ENCODE data around the gene FRMD4A. TPM values are rescaled to one million over a fixed set of nuclear protein-coding genes. Genes with fewer than 3 reads are reported as not detected.
"Not testable (repeated sequence)": the region's sequence is repeated elsewhere in the genome, so short reads cannot be mapped to it uniquely, and the experiment has no call there.

Gene FRMD4A
- total RNA-seq, 2 donors from 2014 or later, result 0.35 to 0.50 TPM

DNA sequence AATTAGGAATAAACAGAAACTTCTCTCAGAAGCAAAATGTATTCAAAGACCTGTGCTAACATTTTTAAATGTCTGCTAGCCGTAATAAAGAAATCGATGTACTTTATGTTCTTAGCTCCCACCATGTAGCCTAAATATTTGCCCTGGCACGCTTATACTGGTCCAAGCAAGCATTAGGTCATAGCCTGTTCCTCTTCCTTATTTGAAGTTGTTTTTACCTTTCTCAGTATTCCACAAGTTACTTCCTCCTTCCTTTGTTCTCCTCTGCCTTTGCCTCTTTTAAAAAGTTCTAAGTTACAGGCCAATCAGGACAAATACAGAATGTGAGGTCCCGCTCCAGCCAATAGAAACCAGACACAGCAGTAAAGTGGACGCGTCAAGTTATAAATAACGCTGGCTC is 288.7 kb downstream of the FRMD4A start:
- not testable (repeated sequence) for H3K27ac Mint-ChIP-seq; H3K27me3 Mint-ChIP-seq (ENCODE audit: low read depth); H3K4me3 Mint-ChIP-seq; ATAC-seq (replicated peaks in 1 of 2); H3K9me3 Mint-ChIP-seq; DNase-seq; H3K4me1 Mint-ChIP-seq (ENCODE audit: low read depth); H3K36me3 Mint-ChIP-seq (ENCODE audit: insufficient read depth in 2 of 2)

DNA sequence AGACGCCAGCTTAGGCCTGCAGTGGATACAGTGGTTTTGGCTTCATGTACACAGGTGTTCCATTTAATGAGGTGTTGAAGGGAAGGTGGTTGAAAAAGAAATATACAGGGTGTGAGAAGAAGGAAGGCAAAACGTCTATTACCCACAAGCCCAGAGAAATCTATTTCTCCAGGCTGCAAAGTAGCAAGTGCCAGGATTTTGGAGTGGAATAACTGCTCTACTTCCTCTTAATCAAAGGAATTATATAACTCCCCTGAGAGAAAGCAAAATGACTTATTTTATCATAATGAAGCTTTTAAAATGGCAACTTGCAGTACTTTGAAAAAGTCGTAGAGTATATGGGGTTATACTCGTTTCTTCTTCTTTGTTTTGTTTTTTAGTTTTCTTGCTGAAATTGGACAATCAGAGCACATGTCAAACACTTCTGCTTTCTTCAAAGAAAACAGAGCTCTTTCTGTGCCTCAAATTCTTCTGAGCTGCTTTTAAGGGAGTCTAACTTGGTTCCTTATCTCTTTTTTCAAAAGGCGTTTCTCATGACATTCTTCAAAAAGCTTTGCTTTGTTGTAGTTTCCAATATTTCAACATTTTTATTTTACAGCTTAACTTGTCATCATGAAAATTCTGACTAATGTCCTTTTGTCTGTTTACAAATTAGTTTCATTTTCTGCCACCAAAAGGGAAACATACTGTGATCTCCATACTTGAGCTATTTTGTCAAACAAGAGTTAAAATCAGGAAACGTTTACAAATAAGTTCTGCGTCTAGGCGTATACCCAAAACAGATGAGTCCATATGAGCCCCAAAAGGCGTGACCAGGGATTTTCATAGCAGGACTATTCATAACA is 289.7 kb downstream of the FRMD4A start:
- no peak overlapping the region for H3K27ac Mint-ChIP-seq
- H3K36me3 Mint-ChIP-seq (ENCODE audit: insufficient read depth in 2 of 2), result peaks cover 0 to 1% of the 10 kb centered on the region in 2 donors
- ATAC-seq (replicated peaks in 1 of 2), result peak in 1 of 2 donors; percentile 32
- peaks cover 0 to 1% of the 10 kb centered on the region in 2 donors for H3K9me3 Mint-ChIP-seq
- no peak for DNase-seq
- peaks cover 6% of the 10 kb centered on the region for H3K27me3 Mint-ChIP-seq (ENCODE audit: low read depth)
- H3K4me1 Mint-ChIP-seq (ENCODE audit: low read depth), result peaks cover 6% of the 10 kb centered on the region
- H3K4me3 Mint-ChIP-seq, result peak overlapping the region in 1 of 2 donors; percentile 13

DNA sequence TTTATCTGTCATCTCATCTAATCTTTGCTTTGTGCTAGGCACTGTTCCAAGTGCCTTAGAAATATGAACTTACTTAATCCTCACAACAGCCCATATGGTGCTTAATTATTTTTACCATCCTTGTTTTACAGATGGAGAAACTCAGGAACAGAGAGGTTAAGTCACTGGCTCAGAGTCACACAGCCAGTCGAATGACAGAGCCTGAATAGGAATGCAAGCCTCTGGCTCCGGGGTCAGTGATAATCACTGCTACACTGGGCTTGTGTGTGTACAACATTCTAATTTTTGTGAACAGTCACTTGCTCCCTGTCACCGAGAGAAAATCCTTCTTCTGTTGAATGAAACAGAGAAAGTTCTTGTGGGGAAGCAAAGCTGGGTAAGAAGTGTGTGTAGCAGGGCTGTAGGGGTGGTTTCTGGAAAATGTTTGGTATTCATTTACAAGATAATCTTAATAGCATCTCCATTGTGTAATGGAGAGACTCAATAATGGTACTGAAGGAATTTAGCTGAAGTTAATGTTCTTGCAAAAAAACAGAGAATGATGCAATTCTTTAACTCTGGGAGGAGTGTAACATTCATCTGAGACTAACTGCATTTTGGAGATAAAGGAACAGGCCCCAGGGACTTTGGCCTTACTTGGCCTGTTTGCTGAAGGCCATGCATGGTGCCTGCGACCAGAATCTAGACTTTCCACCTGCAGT is 290.6 kb downstream of the FRMD4A start:
- peaks cover 0 to 1% of the 10 kb centered on the region in 2 donors for H3K9me3 Mint-ChIP-seq
- no peak for DNase-seq
- peaks cover 6% of the 10 kb centered on the region for H3K4me1 Mint-ChIP-seq (ENCODE audit: low read depth)
- H3K36me3 Mint-ChIP-seq (ENCODE audit: insufficient read depth in 2 of 2), result peaks cover 0 to 1% of the 10 kb centered on the region in 2 donors
- no peak overlapping the region for H3K27ac Mint-ChIP-seq
- peaks cover 6% of the 10 kb centered on the region for H3K27me3 Mint-ChIP-seq (ENCODE audit: low read depth)
- ATAC-seq (replicated peaks in 1 of 2), result no peak
- H3K4me3 Mint-ChIP-seq, result no peak overlapping the region

DNA sequence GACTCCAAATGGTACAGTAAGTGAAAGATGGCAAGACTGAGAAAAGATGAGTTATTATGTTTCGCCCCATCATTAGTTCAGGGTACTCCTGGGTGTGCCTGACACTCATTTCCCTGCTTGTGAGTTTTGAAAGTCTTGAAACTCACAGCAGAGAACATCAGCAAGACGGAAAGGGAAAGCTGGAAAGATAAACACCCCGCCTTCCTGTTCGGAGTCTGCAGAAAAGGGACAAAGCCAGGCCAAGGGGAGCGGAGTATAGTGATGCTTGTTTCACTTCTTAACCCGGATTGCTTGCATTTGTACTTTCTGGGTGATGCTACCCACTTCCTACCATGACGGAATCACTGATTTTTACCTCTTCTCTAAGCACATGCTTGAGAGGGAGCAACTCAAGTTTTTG is 294.5 kb downstream of the FRMD4A start:
- H3K27ac Mint-ChIP-seq, result no peak overlapping the region
- H3K9me3 Mint-ChIP-seq, result no peaks in the 10 kb centered on the region
- DNase-seq, result no peak
- H3K27me3 Mint-ChIP-seq (ENCODE audit: low read depth), result no peaks in the 10 kb centered on the region
- no peak for ATAC-seq (replicated peaks in 1 of 2)
- H3K36me3 Mint-ChIP-seq (ENCODE audit: insufficient read depth in 2 of 2), result no peaks in the 10 kb centered on the region
- peaks cover 9% of the 10 kb centered on the region for H3K4me1 Mint-ChIP-seq (ENCODE audit: low read depth)
- H3K4me3 Mint-ChIP-seq, result no peak overlapping the region

DNA sequence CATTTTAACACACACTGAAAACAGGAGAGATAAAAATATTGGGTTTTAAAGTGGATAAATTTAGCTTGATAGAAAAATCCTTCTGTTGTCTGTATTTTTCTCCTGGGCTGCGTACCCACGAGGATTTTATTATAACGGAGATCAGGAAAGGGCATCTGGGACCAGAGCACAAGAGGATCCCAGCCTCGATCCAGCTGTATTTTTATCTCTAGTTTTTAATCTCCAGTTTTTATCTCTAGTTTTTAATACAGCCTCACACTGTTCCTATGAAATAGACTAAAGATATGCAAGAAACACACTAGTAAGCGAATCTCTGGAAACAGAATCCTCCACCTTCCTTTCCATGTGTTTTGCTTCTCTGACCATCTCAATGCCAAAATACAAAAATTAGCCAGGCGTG is 295.2 kb downstream of the FRMD4A start:
- no peak overlapping the region for H3K27ac Mint-ChIP-seq
- DNase-seq, result no peak
- no peaks in the 10 kb centered on the region for H3K27me3 Mint-ChIP-seq (ENCODE audit: low read depth)
- no peaks in the 10 kb centered on the region for H3K9me3 Mint-ChIP-seq
- H3K4me3 Mint-ChIP-seq, result no peak overlapping the region
- H3K36me3 Mint-ChIP-seq (ENCODE audit: insufficient read depth in 2 of 2), result no peaks in the 10 kb centered on the region
- ATAC-seq (replicated peaks in 1 of 2), result no peak
- H3K4me1 Mint-ChIP-seq (ENCODE audit: low read depth), result peaks cover 6% of the 10 kb centered on the region

DNA sequence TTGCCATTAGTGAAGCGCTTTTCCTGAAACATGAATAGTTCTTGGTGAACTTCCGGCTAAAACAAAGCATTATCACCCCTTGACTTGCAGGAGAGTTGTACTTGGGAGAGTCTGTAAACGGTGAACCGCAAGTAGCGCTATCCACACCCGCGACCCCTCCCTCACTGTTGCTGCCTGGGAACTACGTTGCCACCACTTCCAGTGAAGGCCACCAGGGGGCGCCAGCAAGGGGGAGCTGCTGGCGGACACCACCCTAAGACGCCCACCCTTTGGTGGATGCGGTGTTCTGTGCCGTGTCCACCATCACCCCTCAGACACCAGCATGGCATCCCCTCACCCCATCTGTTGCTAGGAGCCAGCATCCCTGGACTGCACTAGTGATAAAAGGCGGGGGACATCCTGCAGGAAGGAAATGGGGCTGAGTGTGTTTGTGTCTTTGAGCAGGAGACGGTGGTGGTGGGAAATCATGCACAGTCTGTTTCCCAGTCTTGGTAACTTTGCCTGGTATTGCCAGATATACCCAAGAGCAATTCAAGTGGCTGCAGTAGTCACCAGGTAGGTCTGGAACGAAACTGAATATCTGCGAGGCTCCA is 298.2 kb downstream of the FRMD4A start:
- Mint-ChIP-seq H3K36me3 (ENCODE audit: insufficient read depth in 2 of 2) (no peaks in the 10 kb centered on the region), H3K9me3 (no peaks in the 10 kb centered on the region), H3K27me3 (ENCODE audit: low read depth) (no peaks in the 10 kb centered on the region), H3K27ac (no peak overlapping the region), H3K4me3 (no peak overlapping the region), H3K4me1 (ENCODE audit: low read depth) (peaks cover 6% of the 10 kb centered on the region)
- DNase-seq, result peak; percentile 44 to 46
- peak in 1 of 2 donors; percentile 25 for ATAC-seq (replicated peaks in 1 of 2)

DNA sequence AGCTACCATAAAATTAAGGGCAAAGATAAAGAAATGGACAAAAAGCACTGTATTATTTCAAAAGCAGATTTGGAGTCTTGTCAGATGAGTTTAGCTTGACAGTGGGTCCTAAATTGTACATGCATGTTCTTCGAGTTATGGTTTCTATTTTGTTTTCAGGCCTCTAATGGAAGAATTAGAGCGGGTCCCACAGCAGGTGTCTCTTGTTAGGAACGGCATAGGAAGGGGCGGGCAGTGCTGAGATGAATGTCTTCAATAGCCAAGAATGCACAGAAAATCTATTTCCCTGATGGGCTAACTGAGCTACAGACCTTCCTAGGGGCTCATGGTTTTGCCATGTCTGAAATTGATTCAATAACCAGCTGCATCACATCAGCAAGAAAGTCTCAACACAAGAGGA is 304.4 kb downstream of the FRMD4A start:
- no peak for DNase-seq
- H3K27me3 Mint-ChIP-seq (ENCODE audit: low read depth), result peaks cover 21% of the 10 kb centered on the region
- no peaks in the 10 kb centered on the region for H3K9me3 Mint-ChIP-seq
- H3K4me3 Mint-ChIP-seq, result no peak overlapping the region
- H3K36me3 Mint-ChIP-seq (ENCODE audit: insufficient read depth in 2 of 2), result no peaks in the 10 kb centered on the region
- peaks cover 26% of the 10 kb centered on the region for H3K4me1 Mint-ChIP-seq (ENCODE audit: low read depth)
- ATAC-seq (replicated peaks in 1 of 2), result no peak
- no peak overlapping the region for H3K27ac Mint-ChIP-seq

DNA sequence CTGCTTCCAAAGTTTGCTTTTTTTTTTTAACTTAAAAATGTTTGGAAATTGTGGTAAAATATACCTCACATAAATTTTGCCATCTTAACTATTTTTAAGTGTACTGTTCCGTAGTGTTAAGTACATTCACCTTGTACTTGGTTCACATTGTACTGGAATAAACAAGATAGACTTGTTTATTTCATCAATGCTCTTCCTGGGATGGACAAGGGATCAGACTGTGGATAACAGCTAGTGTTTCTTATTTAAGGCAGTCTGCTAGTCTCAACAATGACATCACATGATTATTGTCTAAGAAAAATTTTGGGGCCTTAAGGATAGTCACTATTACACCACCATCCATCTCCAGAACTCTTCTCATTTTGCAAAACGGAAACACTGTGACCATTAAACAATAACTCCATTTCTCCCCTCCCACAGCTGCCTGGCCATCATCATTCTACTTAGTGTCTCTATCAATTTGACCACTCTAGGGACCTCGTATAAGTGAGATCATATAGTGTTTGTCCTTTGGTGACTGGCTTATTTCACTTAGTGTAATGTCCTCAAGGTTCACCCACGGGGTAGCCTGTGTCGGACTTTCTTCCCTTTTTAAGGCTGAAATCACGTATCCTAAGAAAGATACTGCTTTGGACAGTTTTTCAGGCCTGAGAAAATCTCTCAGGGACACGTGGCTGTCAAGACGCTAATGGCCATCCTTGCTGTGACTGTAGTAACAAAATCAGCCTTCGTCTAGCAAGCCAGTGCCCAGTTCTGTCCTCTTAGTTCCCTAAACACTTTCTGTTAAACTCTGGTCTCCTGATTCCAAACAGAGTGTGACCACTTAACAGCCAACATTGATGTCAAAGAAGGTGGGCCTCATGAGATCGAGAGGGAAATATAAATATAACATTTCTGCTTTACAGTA is 305.2 kb downstream of the FRMD4A start:
- Mint-ChIP-seq H3K4me3 (no peak overlapping the region), H3K9me3 (no peaks in the 10 kb centered on the region), H3K27ac (no peak overlapping the region), H3K4me1 (ENCODE audit: low read depth) (peaks cover 26% of the 10 kb centered on the region), H3K36me3 (ENCODE audit: insufficient read depth in 2 of 2) (no peaks in the 10 kb centered on the region), H3K27me3 (ENCODE audit: low read depth) (peaks cover 21% of the 10 kb centered on the region)
- no peak for DNase-seq
- ATAC-seq (replicated peaks in 1 of 2), result no peak

DNA sequence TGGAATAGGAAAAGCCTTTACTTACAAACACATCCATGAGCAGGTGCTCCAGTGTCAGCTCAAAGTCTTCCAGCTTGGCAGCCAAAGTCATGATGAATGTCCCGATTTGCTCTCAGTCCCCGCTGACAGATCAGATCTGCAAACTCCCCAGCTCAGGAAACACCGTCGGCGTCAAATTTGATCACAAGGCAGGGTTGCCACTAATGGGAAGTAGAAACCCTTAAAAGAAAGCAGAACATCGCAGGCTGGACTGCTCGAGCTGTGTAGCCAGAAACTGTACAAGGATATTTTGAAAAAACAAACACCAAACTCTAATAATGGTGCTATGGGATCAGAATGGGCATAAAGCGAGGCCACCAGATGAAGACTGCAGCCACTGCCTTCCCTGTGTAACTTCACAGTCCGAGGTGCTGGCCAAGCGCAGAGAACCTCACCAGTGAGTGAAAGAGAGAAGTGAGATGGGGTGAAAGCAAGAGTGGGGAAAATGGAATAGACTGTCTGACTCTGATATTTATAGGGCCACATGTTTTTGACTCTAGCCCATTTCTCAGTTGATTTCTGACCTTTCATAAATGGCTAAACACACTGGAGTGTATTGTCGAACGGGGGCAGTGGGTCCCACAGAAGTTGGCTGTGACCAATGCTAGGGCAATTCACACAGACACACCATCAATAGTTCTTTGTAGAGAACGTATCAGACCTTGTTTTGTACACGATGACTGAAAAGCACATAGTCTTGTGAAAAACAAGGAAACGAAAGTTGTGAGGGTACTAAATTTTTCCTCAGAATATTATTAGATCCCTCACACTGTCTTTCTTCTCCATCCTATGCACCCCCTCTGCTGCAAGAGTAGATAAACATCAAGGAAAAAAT is 306.2 kb downstream of the FRMD4A start:
- DNase-seq, result no peak
- no peak overlapping the region for H3K27ac Mint-ChIP-seq
- no peak overlapping the region for H3K4me3 Mint-ChIP-seq
- peaks cover 26% of the 10 kb centered on the region for H3K4me1 Mint-ChIP-seq (ENCODE audit: low read depth)
- H3K27me3 Mint-ChIP-seq (ENCODE audit: low read depth), result peaks cover 21% of the 10 kb centered on the region
- no peak for ATAC-seq (replicated peaks in 1 of 2)
- no peaks in the 10 kb centered on the region for H3K9me3 Mint-ChIP-seq
- H3K36me3 Mint-ChIP-seq (ENCODE audit: insufficient read depth in 2 of 2), result no peaks in the 10 kb centered on the region

DNA sequence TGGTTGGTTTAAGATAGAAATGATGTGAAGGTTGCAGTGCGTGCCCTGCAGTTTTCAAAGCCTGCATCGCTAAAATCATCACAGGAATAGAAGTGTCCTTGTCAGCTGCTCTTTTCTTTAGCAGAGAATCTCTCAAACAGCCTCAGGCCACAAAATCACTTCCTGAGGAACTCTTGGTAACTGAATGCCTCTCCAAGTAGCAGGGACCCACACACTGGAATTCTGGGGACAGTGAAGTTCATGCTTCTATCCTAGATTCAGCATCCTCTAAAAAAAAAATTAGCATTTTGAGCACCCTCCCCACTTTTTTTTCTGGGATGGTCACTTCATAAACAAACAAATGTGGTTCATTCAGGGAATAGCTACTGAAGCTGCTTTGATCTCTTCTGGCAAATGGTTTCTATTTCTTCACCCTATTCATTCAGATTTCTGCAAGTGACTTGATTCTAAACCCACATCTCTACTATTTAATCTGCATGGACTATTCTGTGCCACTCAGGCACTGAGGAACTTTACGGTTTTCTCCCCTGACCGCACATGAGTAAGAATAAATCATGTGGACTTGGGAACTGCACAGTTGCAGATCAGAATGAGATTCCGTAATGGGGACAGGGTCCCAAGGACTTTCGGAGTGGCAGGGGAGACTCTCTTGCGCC is 306.9 kb downstream of the FRMD4A start:
- Mint-ChIP-seq H3K9me3 (peaks cover 2 to 3% of the 10 kb centered on the region in 2 donors), H3K4me1 (ENCODE audit: low read depth) (peaks cover 26% of the 10 kb centered on the region), H3K36me3 (ENCODE audit: insufficient read depth in 2 of 2) (peaks cover 3% of the 10 kb centered on the region in 2 donors), H3K27me3 (ENCODE audit: low read depth) (peaks cover 21% of the 10 kb centered on the region), H3K27ac (no peak overlapping the region), H3K4me3 (no peak overlapping the region)
- ATAC-seq (replicated peaks in 1 of 2) (no peak), DNase-seq (no peak)

DNA sequence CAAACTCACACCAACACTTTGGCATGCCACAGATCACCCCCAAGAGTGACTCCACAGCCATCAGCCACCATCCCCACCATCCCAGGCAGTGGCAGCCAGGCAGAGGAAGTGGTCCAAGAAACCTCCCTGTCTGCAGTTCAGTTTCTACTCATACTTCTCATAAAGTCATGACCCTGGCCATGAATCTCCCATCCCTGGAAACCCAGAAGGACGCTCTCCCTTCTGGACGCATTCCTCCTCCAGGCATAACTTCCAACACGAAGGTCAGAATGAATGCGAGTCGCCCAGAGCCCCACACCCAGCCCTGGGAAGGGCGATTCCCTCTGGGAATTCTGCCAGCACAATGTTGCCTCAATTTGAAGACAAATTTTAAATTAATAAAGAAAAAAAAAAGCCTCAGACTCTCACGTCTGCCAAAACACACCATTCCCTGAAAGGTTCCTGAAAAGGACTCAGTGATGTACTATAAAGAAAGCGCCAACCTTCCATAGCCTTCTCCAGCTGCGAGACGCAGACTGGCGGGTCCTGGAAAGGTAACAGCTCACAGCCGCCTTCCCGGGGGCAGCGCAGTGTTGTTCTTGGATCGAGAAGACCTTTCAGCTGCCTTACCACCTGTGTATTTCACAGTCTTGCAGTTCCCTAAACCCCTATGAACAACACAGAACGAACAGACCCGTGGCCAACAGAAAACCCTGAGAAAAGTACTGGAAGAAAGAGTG is 307.6 kb downstream of the FRMD4A start:
- Mint-ChIP-seq H3K27me3 (ENCODE audit: low read depth) (peaks cover 21% of the 10 kb centered on the region), H3K4me3 (no peak overlapping the region), H3K27ac (no peak overlapping the region), H3K36me3 (ENCODE audit: insufficient read depth in 2 of 2) (peaks cover 6 to 8% of the 10 kb centered on the region in 2 donors), H3K4me1 (ENCODE audit: low read depth) (peaks cover 26% of the 10 kb centered on the region), H3K9me3 (peaks cover 4 to 6% of the 10 kb centered on the region in 2 donors)
- ATAC-seq (replicated peaks in 1 of 2) (no peak), DNase-seq (no peak)
